Occipital lobe (tissue), 2 donors: ENCODE measurements around the gene RNF180. TPM values are rescaled to one million over a fixed set of nuclear protein-coding genes. Genes with fewer than 3 reads are reported as not detected.
"Not testable (repeated sequence)": the region's sequence is repeated elsewhere in the genome, so short reads cannot be mapped to it uniquely, and the experiment has no call there.

Experiments used
- DNase-seq: peaks from one replicate; lab custom pipeline; 2025; lab: John Stamatoyannopoulos, UW
- total RNA-seq: library from RNA; depleted of rRNA; stranded (reverse); fragments of >200 nt; gene quantifications from one replicate; pipeline ENCODE4 v1.2.3, GENCODE V29; 2014

RNF180 gene
- total RNA-seq, 1 donor from 2014 or later, result 102 TPM

DNA sequence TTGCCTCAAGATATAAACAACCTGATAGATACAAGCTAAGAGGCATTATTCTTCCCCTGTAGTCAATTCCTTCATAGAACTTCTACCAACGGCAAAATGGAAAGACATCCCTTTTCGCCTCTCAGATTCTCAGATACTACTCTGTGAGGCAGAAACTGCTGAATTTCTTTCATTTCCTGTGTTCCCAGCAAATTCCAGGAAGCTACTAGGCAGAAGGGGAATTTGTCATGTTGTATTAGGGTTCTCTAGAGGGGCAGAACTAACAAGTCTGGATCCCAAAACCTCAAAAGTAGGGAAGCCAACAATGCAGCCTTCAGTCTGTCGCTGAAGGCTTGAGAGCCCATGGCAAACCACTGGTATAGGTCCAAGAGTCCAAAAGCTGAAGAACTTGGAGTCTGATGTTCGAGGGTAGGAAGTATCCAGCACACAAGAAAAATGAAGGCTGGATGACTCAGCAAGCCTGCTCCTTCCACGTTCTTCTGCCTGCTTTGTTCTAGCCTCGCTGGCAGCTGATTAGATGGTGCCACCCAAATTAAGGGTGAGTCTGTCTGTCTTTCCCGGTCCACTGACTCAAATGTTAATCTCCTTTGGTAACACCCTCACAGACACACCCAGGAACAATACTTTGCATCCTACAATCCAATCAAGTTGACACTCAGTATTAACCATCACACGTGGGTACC is 15.2 kb downstream of the RNF180 start:
- no peak for DNase-seq

DNA sequence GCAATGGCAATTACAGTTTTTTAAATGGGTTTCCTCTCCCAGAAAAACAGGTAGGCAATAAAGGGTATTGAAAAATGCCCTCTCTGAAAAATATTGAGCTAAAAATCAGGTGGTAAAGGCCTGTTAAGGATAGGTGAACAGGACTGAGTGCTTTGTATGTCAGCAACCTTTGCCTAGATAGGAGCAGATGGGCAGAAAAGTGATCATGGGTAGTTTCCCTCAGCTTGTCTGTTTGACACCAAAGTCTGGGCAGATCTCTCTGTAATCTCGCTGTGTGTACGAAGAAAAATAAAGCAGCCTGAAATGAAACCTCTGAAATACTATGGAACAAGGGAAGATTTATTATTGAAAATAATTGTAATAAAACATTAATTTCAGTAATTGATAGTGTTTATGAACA is 15.8 kb downstream of the RNF180 start:
- no peak for DNase-seq

DNA sequence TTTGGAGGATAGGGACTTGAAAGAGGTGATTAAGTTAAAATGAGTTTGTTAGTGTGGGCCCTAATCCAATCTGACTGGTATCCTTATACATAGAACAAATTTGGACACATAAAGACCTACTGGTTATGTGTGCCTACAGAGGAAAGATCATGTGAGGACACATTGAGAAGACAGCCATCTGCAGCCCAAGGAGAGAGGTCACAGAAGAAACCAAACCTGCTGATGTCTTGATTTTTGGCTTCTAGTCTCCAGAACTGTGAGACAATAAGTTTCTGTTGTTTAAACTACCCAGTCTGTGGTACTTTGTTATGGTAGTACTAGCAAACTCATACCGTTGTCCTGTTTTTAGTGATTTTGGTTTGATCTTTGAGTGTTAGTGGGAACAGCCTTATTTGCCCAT is 18.3 kb downstream of the RNF180 start:
- no peak for DNase-seq

DNA sequence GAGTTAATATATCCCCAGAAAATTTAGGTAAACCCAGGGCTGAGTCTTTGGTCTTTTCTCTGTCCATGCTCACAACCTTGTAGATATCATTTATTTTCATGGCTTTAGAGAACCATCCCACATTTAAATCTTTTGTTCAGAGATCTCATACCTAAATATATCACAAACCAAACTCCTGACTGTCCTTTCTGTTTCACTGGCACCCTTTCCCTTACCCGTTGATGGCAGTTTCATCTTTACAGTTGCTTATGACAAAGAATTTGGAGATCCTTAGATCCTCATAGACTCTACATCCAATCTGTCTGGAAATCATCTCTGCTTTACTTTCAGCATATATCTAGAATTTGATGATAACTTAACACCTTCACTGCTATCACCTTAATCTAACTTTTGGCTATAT is 19.2 kb downstream of the RNF180 start:
- DNase-seq, result no peak

DNA sequence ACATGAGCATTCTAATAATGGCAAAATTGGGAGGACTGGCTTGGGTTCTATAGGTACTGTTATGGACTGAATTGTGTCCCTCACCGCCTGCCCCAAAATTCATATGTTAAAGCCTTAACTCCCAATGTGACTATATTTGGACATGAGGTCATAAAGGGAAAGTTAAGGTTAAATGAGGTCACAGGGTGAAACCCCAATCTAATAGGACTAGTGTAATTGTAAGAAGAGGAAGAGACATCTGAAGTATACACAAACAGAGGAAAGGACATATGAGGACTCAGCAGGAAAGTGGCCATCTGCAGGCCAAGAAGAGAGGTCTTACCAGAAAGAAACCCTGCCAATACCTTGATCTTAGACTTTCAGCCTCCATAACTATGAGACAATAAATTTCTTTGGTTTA is 23.1 kb downstream of the RNF180 start:
- DNase-seq, result no peak

DNA sequence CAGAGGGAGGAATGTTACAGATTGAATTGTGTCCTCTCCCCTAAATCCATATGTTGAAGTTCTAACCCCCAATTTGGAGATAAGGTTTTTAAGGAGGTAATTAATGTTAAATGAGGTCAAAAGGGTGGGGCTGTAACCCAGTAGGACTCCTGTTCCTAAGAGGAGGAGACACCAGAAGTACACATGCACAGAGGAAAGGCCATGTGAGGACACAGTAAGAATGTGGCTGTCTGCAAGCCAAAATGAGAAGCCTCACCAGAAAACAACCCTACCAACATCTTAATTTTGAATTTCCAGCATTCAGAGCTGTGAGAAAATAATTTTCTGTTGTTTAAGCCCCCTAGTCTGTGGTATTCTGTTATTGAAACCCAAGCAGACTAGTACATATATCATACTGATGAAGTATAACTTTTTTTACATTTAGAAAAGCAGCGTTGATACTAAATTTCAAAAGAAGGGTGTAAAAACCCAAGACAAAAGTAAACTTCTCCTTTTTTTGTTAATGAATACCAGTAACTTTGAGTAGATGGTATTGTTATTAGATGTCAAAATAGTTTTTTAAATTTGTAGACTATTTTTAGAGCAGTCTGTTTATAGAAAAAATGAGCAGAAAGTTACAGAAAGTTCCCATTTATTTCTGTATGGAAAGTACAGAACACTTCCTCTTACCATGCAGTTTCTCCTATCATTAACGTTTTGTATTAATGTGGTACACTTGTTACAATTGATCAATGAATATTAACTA is 25.1 kb downstream of the RNF180 start:
- DNase-seq, result no peak

DNA sequence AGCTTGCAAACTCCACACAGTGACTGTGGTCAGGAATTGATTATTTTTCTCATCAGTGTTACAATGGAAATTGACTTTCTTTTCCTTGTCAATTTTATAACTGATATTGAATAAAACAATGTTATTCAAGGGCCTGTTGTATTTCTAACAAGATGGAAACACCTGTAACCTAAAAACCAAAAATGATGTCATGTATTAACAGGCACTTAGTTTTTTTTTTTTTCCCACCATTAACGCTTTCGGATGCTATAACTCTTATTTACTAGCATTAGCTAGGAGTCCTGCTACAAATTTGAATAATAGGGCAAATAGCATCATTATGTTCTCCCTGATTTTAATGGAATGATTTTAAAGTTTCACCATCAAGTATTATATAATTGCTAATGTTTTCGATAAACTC is 30.3 kb downstream of the RNF180 start:
- DNase-seq, result no peak

DNA sequence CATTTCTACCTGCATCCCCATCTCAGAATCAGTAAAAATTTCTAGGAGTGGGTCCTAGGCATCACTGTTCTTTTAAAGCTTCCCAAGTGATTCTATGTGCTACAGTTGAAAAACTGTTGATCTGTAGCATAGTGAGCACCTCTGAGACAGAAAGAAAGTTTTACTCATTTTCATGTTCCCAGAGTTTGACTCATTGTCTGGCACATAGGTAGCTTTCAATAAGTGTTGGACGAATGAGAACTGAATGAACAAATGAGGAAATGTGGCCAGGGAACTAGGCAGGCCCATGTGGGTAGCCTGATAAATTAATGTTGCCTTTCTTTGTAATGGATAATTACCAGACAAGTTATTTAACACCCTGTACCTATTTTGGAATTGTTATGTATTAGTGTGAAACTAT is 33.8 kb downstream of the RNF180 start:
- DNase-seq, result no peak

DNA sequence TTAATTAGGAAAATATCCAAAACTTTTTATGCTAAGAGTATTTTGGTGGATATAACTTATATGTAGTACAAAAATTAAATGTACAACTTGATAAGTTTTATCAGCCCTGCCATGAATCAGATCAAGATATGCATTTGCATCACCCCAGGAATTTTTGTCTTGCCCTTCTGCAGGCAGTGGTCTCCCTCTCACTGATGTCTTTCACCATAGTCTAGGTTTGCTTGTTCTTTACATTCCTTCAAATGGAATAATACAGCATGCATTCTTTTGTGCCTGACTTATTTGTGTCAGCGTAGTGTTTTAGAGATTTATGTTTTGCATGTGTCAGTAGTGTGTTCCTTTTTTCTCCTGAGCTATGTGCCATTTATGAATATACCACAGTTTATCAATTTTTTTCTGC is 36.4 kb downstream of the RNF180 start:
- no peak for DNase-seq

DNA sequence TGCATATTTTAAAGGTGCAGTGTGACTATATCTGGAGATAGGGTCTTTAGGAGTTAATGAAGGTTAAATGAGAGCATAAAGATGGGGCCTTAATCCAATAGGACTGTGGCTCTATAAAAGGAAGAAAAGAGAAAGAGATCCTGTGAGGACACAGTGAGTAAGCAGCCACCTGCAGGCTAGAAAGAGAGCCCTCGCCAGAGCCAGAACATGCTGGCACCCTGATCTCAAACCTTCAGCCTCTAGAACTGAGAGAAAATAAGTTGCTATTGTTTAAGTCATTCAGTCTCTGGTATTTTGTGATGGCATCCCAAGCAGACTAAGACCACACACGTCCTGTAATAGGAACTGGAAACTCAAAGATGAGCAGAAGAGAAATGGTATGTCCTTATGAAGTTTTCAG is 41.0 kb downstream of the RNF180 start:
- DNase-seq, result no peak

DNA sequence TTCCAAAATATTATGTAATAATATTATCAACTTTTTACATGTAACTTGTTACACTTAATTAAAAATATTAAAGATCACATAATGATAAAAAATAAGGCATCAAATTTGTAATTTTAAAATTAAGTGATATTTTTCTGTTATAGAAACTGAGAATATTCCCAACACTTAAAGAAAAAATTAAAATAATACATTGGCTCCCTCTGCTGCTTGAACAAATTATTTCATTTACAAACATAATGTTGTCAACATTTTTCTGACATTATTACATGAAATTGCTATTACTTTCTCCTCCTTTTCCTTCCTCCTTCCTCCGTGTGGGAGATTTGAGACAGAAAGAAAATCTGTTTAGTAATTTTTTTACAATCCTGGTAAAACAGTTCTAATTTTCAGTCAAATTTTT is 42.3 kb downstream of the RNF180 start:
- no peak for DNase-seq

DNA sequence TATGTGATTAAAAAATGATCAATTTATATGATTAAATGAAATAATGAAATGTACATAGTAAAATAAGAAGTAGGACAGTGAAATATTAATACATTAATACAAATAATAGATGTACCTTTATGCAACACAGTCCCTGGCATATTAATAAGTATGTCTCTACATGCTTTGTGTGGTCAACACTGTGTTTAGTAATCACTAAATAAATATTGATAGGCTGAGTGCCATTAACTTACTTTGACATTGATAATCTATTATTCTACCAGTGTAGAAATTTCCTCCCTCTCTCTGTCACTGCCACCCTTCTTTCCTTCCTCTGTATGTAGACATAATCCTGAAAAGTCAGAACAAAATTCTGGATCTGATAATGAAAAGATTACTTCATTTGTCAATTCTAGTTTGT is 43.7 kb downstream of the RNF180 start:
- no peak for DNase-seq

DNA sequence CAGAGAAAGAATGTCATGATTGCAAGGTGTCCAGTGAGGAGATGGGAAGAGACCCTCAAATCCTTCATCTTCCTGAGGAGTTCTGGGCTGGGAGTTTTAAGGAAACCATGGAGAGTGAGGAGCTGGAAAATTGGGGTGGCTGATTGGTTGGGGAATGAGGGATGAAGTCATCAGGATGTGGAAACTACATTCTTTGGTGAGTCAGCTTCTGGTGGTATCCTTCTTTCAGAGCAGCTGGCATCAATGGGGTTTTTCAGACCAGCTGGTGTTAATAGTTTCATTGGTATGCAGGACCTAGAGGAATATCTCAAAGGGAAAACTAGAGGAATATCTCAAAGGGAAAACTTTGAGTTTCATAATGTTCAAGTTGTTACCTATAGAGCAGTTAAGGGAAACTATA is 45.2 kb downstream of the RNF180 start:
- no peak for DNase-seq

DNA sequence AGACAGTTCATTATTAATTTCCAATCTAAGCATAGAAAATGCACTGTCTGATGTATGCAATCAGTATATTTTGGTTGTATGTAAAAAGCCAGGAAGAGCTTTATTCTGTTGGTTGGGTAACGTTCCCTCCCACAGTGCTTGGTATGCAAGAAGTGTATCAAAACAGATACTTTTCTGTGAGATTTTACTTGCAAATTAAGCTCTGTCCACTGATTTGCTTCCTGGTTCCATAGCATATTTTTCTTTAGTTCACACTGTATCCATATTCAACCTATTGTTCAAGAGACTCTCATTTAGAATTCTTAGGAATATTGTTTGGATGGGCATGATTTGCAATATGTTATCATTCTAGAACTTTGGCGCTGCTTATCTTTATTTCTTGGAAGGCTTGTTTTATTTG is 47.4 kb downstream of the RNF180 start:
- no peak for DNase-seq

DNA sequence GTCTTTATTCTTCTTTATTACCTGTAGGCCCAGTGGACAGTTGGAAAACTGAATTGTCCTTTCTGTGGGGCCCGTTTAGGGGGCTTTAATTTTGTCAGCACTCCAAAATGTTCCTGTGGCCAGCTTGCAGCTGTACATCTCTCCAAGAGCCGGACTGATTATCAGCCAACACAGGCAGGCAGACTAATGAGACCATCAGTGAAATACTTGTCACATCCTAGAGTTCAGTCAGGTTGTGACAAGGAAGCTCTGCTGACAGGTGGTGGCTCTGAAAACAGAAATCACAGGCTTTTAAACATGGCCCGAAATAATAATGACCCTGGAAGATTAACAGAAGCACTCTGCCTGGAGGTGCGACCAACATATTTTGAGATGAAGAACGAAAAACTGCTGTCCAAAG is 47.9 kb downstream of the RNF180 start:
- no peak for DNase-seq

DNA sequence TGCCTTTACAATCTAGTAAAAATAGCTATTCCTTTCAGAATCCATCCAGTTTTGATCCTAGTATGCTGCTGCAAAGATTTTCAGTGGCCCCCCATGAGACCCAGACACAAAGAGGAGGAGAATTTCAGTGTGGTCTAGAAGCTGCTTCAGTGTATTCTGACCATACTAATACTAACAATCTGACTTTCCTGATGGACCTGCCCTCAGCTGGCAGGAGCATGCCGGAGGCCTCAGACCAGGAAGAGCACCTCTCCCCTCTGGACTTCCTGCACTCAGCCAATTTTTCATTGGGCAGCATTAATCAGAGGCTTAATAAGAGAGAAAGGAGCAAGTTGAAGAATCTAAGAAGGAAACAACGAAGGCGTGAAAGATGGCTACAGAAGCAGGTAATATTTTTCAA is 48.5 kb downstream of the RNF180 start:
- no peak for DNase-seq

DNA sequence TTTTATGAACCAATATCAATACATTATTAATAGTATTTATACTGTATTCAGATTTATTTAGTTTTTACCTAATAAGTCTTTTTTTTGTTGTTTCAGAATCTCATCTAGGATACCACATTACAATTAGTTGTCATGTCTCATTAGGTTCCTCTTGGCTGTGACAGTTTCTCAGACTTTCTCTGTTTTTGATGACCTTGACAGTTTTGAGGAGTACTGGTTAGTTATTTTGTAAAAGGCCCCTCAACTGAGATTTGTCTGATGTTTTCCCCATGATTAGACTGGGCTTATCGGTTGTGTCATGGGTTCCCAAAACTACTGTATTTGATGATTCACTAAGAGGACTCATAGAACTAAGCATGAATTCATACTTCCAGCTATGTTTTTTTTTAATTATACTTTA is 56.3 kb downstream of the RNF180 start:
- no peak for DNase-seq

DNA sequence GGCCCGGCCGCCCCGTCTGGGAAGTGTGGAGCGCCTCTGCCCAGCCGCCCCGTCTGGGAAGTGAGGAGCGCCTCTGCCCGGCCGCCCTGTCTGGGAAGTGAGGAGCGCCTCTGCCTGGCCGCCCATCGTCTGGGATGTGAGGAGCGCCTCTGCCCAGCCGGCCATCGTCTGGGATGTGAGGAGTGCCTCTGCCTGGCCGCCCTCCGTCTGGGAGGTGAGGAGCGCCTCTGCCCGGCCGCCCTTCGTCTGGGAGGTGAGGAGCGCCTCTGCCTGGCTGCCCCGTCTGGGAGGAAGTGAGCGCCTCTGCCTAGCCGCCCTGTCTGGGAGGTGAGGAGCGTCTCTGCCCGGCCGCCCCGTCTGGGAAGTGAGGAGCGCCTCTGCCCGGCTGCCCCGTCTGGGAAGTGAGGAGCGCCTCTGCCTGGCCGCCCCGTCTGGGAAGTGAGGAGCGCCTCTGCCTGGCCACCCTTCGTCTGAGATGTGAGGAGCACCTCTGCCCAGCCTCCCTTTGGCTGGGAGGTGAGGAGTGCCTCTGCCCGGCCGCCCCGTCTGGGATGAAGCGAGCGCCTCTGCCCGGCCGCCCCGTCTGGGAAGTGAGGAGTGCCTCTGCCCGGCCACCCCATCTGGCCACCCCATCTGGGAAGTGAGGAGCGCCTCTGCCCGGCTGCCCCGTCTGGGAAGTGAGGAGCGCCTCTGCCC is 59.8 kb downstream of the RNF180 start:
- not testable (repeated sequence) for DNase-seq

DNA sequence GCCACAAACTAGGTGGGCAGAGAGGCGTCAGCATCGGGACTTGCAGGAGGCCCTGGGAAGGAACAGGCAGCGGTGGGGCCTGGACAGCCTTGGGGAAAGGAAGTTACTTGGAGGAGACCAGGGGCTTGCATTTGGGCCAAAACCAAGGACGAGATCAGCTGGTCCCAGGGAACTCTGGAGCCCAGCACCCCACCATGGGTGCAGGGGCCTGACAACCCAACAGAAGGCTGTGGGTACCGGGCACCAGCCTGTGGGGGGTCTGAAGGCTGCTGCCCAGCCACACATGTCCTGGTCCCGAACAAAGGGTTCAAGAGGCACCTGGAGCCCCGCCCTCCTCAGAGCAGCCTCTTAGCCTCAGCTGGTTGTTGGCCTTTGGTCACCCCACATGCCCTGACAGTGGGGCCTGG is 61.5 kb downstream of the RNF180 start:
- DNase-seq, result not testable (repeated sequence)

DNA sequence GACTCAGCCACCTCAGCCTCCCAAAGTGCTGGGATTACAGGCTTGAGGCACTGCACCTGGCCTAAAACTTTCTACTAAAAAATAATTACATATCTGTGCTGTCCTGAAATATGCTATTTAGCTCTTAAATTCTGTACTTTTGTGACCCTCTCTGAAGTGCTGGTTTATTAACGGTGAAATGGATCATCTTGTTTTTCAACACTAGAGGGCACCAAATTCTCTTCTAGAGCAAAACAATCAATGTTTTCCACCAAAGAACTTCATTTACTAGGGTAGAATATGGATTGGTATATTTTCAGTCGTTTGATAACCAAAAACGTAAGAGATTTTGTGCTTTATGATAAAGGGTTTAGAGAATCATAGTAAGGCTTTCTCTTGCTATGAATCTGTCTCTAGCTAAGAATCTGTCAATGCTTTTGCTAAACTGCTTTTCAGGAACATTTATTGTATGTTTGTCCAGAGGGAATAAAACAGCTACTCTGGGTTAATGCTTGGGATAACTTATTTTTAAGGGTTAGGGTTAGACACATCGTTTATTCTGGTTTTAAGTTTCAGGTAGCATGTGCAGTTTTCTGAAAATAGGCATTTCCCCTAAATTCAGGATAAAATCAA is 63.6 kb downstream of the RNF180 start:
- no peak for DNase-seq

DNA sequence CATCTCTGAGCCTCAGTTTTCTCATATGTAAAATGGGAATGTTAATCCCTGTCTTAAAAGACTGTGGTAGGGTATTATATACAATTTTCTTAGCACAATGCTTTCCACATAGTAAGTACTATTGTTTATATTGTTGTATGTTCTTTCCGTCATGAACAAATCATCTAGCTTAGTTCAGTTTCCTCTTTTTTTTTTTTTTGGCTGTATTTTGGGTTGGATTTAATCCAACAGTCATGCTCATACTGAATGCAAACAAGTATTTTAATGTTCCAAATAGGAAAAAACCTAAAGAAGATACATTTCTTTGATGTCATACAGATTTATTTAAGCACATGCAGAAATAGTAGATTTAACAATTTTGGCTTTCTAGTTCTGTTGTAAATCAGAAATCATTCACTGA is 95.1 kb downstream of the RNF180 start:
- DNase-seq, result no peak

DNA sequence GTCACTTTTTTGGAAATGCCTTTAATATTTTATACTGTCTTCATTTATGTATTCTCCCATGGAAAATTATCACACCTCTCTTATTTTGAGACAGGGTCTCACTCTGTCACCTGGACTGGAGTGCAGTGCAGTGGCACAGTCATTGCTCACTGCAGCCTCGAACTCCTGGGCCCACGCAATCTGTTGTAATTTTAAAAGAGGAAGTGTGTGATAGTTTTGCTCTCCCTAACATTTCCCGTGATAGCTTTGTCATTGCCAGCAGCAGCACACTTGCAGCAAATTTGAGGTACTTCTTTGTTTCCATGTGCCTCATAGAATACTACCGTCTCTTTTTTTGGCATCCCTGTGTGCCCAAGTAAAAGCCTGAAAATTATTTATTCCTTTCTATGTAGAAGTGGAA is 103.5 kb downstream of the RNF180 start:
- DNase-seq, result no peak
